GM12878 (cell line): Measurements from ENCODE around the gene PRSS35. TPM values are rescaled to one million over a fixed set of nuclear protein-coding genes. Genes with fewer than 3 reads are reported as not detected.

Experiments used
- ATAC-seq: fragments of 200-7000 bp; cut with Tn5 transposase; 3 replicates; pipeline ENCODE4 v1.9.1; 2020; ENCODE audit warnings: mild to moderate bottlenecking, moderate library complexity
- BruUV-seq: library from RNA; stranded (reverse); fragments of 400-500 nt; replicated peaks from 2 replicates; lab custom pipeline; 2021; lab: Mats Ljungman, UMichigan
- CTCF ChIA-PET: fragments of 300-600 bp; sonication (Branson Sonifier 250); formaldehyde crosslinking; extraction: SDS; loops from one replicate; lab custom pipeline; 2021; ENCODE audit warnings: inconsistent platforms; lab: Yijun Ruan, JAX
- POLR2A ChIA-PET: fragments of 350-600 bp; formaldehyde crosslinking; extraction: SDS; loops from one replicate; lab custom pipeline; 2021; ENCODE audit warnings: inconsistent platforms; lab: Charles Lee
- RAD21 ChIA-PET: fragments of 300-600 bp; sonication (Branson Sonifier 250); formaldehyde crosslinking; loops from one replicate; lab custom pipeline; 2023; ENCODE audit warnings: antibody characterized with exemption; ENCODE audit not compliant: unreplicated experiment; lab: Charles Lee
- SMC1A ChIA-PET: fragments of 300-600 bp; sonication (Branson Sonifier 250); formaldehyde crosslinking; loops from one replicate; lab custom pipeline; 2023; ENCODE audit not compliant: unreplicated experiment, uncharacterized antibody; lab: Charles Lee
- DNase-seq: peaks from one replicate; pipeline ENCODE4 v3.0.0-alpha.2; 2011; ENCODE audit warnings: low read depth, low spot score
- FAIRE-seq: peaks from 3 replicates; lab custom pipeline; 2011; peaks lifted over from hg19 to GRCh38; lab: Jason Lieb, UNC
- H2AFZ ChIP-seq: 2 replicates; pipeline ENCODE4 v1.6.0; 2011; ENCODE audit warnings: low read depth, low read length, control low read depth; ENCODE audit not compliant: control insufficient read depth
- H3K27ac ChIP-seq: 2 replicates; pipeline ENCODE4 v1.5.1; 2011; ENCODE audit warnings: control low read depth; ENCODE audit not compliant: control insufficient read depth, insufficient read depth
- H3K27me3 ChIP-seq, 2 experiments: replicated peaks in 1 of 2; 2 replicates each; pipeline versions ENCODE4 v1.6.0 to v1.6.1; 2011; ENCODE audit warnings: low read length in 1 of 2; ENCODE audit not compliant: control insufficient read depth in 2 of 2, insufficient read depth in 2 of 2
- H3K36me3 ChIP-seq, 2 experiments: 2 replicates each; pipeline ENCODE4 v1.5.1; 2011; ENCODE audit warnings: low read length in 1 of 2; ENCODE audit not compliant: control insufficient read depth in 2 of 2, insufficient read depth in 2 of 2
- H3K4me1 ChIP-seq: 2 replicates; pipeline ENCODE4 v1.6.1; 2011; ENCODE audit warnings: mild to moderate bottlenecking, low read length, moderate library complexity, mixed read lengths; ENCODE audit not compliant: control insufficient read depth, insufficient read depth
- H3K4me2 ChIP-seq: 2 replicates; pipeline ENCODE4 v1.6.0; 2011; ENCODE audit warnings: control low read depth; ENCODE audit not compliant: control insufficient read depth, insufficient read depth
- H3K4me3 ChIP-seq: fragments of 200-600 bp; sonication (generic); 2 replicates; pipeline ENCODE4 v1.5.1; 2016
- H3K79me2 ChIP-seq: 2 replicates; pipeline ENCODE4 v1.6.0; 2011; ENCODE audit warnings: low read length; ENCODE audit not compliant: control insufficient read depth, insufficient read depth
- H3K9ac ChIP-seq: 2 replicates; pipeline ENCODE4 v1.8.0; 2011; ENCODE audit warnings: low read length, control low read depth, mixed read lengths; ENCODE audit not compliant: control insufficient read depth, insufficient read depth
- H3K9me3 ChIP-seq: replicated peaks from 3 replicates; pipeline ENCODE4 v1.5.1; 2011; ENCODE audit warnings: mild to moderate bottlenecking, low read length; ENCODE audit not compliant: control insufficient read depth, insufficient read depth
- H4K20me1 ChIP-seq: 2 replicates; pipeline ENCODE4 v1.6.0; 2011; ENCODE audit not compliant: control insufficient read depth, insufficient read depth
- CBFB ChIP-seq: IDR thresholded peaks from 2 replicates; pipeline ENCODE4 v1.6.1; 2016; ENCODE audit warnings: antibody characterized with exemption, low read depth
- EED ChIP-seq: sonication (generic); IDR thresholded peaks from 2 replicates; pipeline ENCODE4 v1.6.1; 2016; ENCODE audit warnings: antibody characterized with exemption, low read depth
- EGR1 ChIP-seq, 2 experiments: IDR thresholded peaks; 1 replicate in 1 of 2; 2 replicates in 1 of 2; pipeline ENCODE4 v1.6.1; 2011 to 2012; ENCODE audit warnings: low read depth in 2 of 2, low read length in 2 of 2, borderline replicate concordance in 1 of 2, mild to moderate bottlenecking in 1 of 2, moderate library complexity in 1 of 2
- GABPA ChIP-seq: IDR thresholded peaks from 2 replicates; pipeline ENCODE4 v1.6.1; 2014; ENCODE audit warnings: antibody characterized with exemption, low read depth, mild to moderate bottlenecking, inconsistent platforms
- IKZF2 ChIP-seq, 2 experiments: fragments of 450-650 bp; IDR thresholded peaks; 2 replicates each; pipeline ENCODE4 v1.6.1; 2017; ENCODE audit warnings: mild to moderate bottlenecking in 2 of 2, moderate library complexity in 2 of 2
- NFYA ChIP-seq: IDR thresholded peaks from 2 replicates; pipeline ENCODE4 v1.6.1; 2011; ENCODE audit warnings: low read depth, mild to moderate bottlenecking, low read length, improper control_type of control experiment, borderline replicate concordance
- NR2F1 ChIP-seq: fragments of 450-650 bp; conservative IDR thresholded peaks from 2 replicates; pipeline ENCODE4 v1.6.1; 2017; ENCODE audit warnings: mild to moderate bottlenecking
- PML ChIP-seq: IDR thresholded peaks from 2 replicates; pipeline ENCODE4 v1.6.1; 2012; ENCODE audit warnings: low read length, inconsistent platforms
- POLR2AphosphoS2 ChIP-seq: IDR thresholded peaks from 2 replicates; pipeline ENCODE4 v1.6.1; 2011; ENCODE audit warnings: low read depth, mild to moderate bottlenecking, low read length, improper control_type of control experiment, moderate library complexity
- SMAD5 ChIP-seq: IDR thresholded peaks from 2 replicates; pipeline ENCODE4 v1.6.1; 2016; ENCODE audit warnings: antibody characterized with exemption, low read depth
- STAT1 ChIP-seq: fragments of 450-650 bp; conservative IDR thresholded peaks from 2 replicates; pipeline ENCODE4 v1.6.1; 2014; ENCODE audit warnings: antibody characterized with exemption, mild to moderate bottlenecking
- SUPT20H ChIP-seq: IDR thresholded peaks from 2 replicates; pipeline ENCODE4 v1.6.1; 2011; ENCODE audit warnings: low read depth, mild to moderate bottlenecking, low read length, moderate library complexity, borderline replicate concordance; ENCODE audit not compliant: control insufficient read depth
- TAF1 ChIP-seq: IDR thresholded peaks from 2 replicates; pipeline ENCODE4 v1.6.1; 2011; ENCODE audit warnings: mild to moderate bottlenecking, low read depth, low read length, borderline replicate concordance
- TCF3 ChIP-seq: IDR thresholded peaks from 2 replicates; pipeline ENCODE4 v1.6.1; 2012; ENCODE audit warnings: low read depth, mild to moderate bottlenecking, low read length, borderline replicate concordance; ENCODE audit not compliant: insufficient read depth
- ZBTB33 ChIP-seq: fragments of 450-650 bp; IDR thresholded peaks from 2 replicates; pipeline ENCODE4 v1.6.1; 2017; ENCODE audit warnings: mild to moderate bottlenecking
- ZNF217 ChIP-seq: fragments of 450-650 bp; IDR thresholded peaks from 2 replicates; pipeline ENCODE4 v1.6.1; 2017; ENCODE audit warnings: antibody characterized with exemption, mild to moderate bottlenecking
- WGBS: methylation state at CpG from one replicate; pipeline ENCODE4 v1.1.6; 2016; ENCODE audit warnings: low lambda C conversion rate; ENCODE audit not compliant: insufficient replicate concordance, insufficient coverage; ENCODE audit errors: missing lambda C conversion rate; 5-methylcytosine and 5-hydroxymethylcytosine counted together
- in situ Hi-C: fragments of 300-500 bp; cut with MboI; formaldehyde crosslinking; loops from 9 replicates; pipeline ENCODE4 v1.14.3; 2018; ENCODE audit warnings: mixed read lengths
- intact Hi-C: fragments of 100-400 bp; cut with micrococcal nuclease; formaldehyde crosslinking; loops from one replicate; pipeline ENCODE4 v1.14.2; 2022; ENCODE audit not compliant: unreplicated experiment
- polyA plus RNA-seq, 11 experiments: library from polyadenylated mRNA; depleted of rRNA in 4 of 11; unstranded in 6 of 11; stranded (reverse) in 5 of 11; fragments of >200 nt; fragmentation: Nextera tagmentation in 4 of 11; fragmentation: Illumina TruSeq in 1 of 11; extraction: Ambion mirVana in 4 of 11; extraction: Trizol in 1 of 11; gene quantifications; 1 replicate in 1 of 11; 2 replicates in 10 of 11; pipeline versions ENCODE4 v1.2.1 to v1.2.3, GENCODE V29; 2011 to 2016; ENCODE audit warnings: inconsistent platforms in 2 of 11, missing spikeins in 2 of 11, low read depth in 1 of 11
- total RNA-seq, 4 experiments: library from RNA; depleted of rRNA in 3 of 4; stranded (reverse); fragments of >200 nt in 3 of 4; fragmentation: Illumina TruSeq in 1 of 4; extraction: Trizol in 1 of 4; gene quantifications; 2 replicates each; pipeline versions ENCODE4 v1.2.1 to v1.2.3, GENCODE V29; 2013 to 2021

The PRSS35 gene
- total and polyA plus RNA-seq, 10 of the 15 experiments (the other 5 are each of a cell fraction or from before 2014, with no cell fraction given), result not detected

DNA sequence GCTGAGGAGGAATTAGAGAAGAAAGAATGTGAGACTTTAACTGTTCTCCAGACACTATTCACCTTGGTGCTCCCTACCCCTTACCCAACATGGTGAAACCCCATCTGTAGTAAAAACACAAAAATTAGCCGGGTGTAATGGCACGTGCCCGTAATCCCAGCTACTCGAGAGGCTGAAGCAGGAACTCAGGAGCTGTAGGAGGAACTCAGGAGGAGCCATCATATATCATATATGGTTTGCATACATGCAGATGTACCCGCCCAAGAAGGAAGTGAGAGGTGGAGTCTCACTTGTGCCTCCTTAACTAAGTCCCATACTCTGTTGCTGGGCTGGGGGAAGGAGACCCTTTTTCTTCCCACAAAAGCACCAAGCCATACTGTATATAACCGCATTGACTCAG is 46.0 kb upstream of the PRSS35 start (continued):
- no peak for TF ChIP-seq TCF3
- no peak for TF ChIP-seq GABPA

DNA sequence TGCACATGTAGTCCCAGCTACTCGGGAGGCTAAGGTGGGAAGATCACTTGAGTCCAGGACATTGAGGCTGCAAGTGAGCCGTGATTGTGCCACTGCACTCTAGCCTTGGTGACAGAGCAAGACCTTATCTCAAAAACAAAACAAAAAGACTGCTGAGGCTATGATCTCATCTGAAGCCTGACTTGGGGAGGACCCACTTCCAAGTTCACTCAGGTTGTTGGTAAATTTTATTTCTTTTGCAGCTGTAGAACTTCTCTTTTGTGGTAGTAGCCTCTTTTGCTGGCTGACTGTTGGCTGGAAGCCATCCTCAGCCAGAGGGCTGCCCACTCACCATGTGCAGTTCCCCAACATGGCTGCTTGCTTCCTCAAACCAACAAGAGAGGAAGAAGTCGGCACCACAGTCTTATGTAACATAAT is 44.7 kb upstream of the PRSS35 start:
- CTCF ChIA-PET, result no interaction called here
- H2AFZ ChIP-seq, result no peak overlapping the region
- no peaks in the 10 kb centered on the region for H3K4me1 ChIP-seq
- no peaks in the 10 kb centered on the region for H3K27me3 ChIP-seq
- no peaks in the 10 kb centered on the region for H3K79me2 ChIP-seq
- H4K20me1 ChIP-seq, result no peaks in the 10 kb centered on the region
- SMC1A ChIA-PET, result no interaction called here
- no TSS peak for BruUV-seq
- H3K27ac ChIP-seq, result no peak overlapping the region
- no peak overlapping the region for H3K9ac ChIP-seq
- intact Hi-C loops (no loop called here), in situ Hi-C loops (no loop called here)
- FAIRE-seq, result no peak
- no peak for ATAC-seq
- DNase-seq, result no peak
- H3K4me2 ChIP-seq, result no peak overlapping the region
- WGBS, result 15% methylated on average over 3 of the region's 3 CpGs
- TF ChIP-seq IKZF2 (IDR thresholded peaks at IDR 0.05) (no peak), SUPT20H (no peak), ZNF217 (no peak), ZBTB33 (no peak), PML (no peak), NFYA (no peak), TAF1 (no peak), NR2F1 (no peak), CBFB (no peak), EGR1 (IDR thresholded peaks at IDR 0.05; ENCODE audit: borderline replicate concordance in 1 of 2, low read depth in 2 of 2, low read length in 2 of 2) (no peak), SMAD5 (no peak), STAT1 (no peak), POLR2AphosphoS2 (no peak), TCF3 (no peak), EED (no peak)
- POLR2A ChIA-PET, result no interaction called here
- H3K9me3 ChIP-seq, result no peaks in the 10 kb centered on the region
- H3K4me3 ChIP-seq, result no peak overlapping the region
- H3K36me3 ChIP-seq, result no peaks in the 10 kb centered on the region
- RAD21 ChIA-PET, result no interaction called here
